GM21526 (cell line): ENCODE results near the gene CNTNAP1.

Experiments used
- ATAC-seq: cut with Tn5 transposase; IDR thresholded peaks from one replicate; pipeline ENCODE4 v1.9.1; 2021; ENCODE audit warnings: moderate library complexity; ENCODE audit not compliant: unreplicated experiment, low FRiP score

CNTNAP1 gene

GRCh38 chr17:42669977-42670788, 12.1 kb upstream of the CNTNAP1 start:
- ATAC-seq = no peak

- ATAC-seq = no peak
Observed at GRCh38 chr17:42670789-42671657, 11.3 kb upstream of the CNTNAP1 start.

- no peak for ATAC-seq
Observed at GRCh38 chr17:42672038-42672437, 10.3 kb upstream of the CNTNAP1 start.

- no peak for ATAC-seq
Observed at GRCh38 chr17:42673266-42673884, 9.0 kb upstream of the CNTNAP1 start.

GRCh38 chr17:42673885-42674754, 8.2 kb upstream of the CNTNAP1 start:
- ATAC-seq = no peak

- ATAC-seq = no peak
Observed at GRCh38 chr17:42674755-42675347, 7.5 kb upstream of the CNTNAP1 start.

GRCh38 chr17:42675348-42675964, 6.9 kb upstream of the CNTNAP1 start:
- no peak for ATAC-seq

- ATAC-seq = no peak
Observed at GRCh38 chr17:42675965-42676423, 6.3 kb upstream of the CNTNAP1 start.

- no peak for ATAC-seq
Observed at GRCh38 chr17:42676424-42677011, 5.8 kb upstream of the CNTNAP1 start, which contains the start of gene PLEKHH3. Gene PLEKHH3 (minus strand): TSS chr17:42676994. CDS start chr17:42676563, 431 bp downstream.

GRCh38 chr17:42677012-42677857, 5.1 kb upstream of the CNTNAP1 start:
- peak; percentile 53 for ATAC-seq

GRCh38 chr17:42677921-42678781, 4.2 kb upstream of the CNTNAP1 start:
- no peak for ATAC-seq

- no peak for ATAC-seq
Observed at GRCh38 chr17:42678951-42679491, 3.3 kb upstream of the CNTNAP1 start.

- no peak for ATAC-seq
Observed at GRCh38 chr17:42679492-42680330, 2.6 kb upstream of the CNTNAP1 start.

- no peak for ATAC-seq
Observed at GRCh38 chr17:42680331-42680808, 2.0 kb upstream of the CNTNAP1 start.

- ATAC-seq = no peak
Observed at GRCh38 chr17:42682722-42683403, 532 bp downstream of the CNTNAP1 start.
